NB4 (cell line): Measurements from ENCODE around the gene PER3.

ENCODE experiments used
- CTCF ChIP-seq: IDR thresholded peaks from one replicate; pipeline ENCODE4 v1.5.1; 2012; ENCODE audit warnings: low read depth, low read length
- POLR2A ChIP-seq: IDR thresholded peaks from 2 replicates; pipeline ENCODE4 v1.6.1; 2011; ENCODE audit warnings: mild to moderate bottlenecking; ENCODE audit not compliant: insufficient read length; ENCODE audit errors: extremely low read depth

GRCh38 chr1:7780976-7781375 lies 3.1 kb upstream of the PER3 start:
- no peak for TF ChIP-seq CTCF
- no peak for TF ChIP-seq POLR2A
